Hepatocyte (in vitro differentiated cells): Measurements from ENCODE around the gene S100A7. TPM values are rescaled to one million over a fixed set of nuclear protein-coding genes. Genes with fewer than 3 reads are reported as not detected.

Experiments used
- DNase-seq: peaks from one replicate; pipeline ENCODE4 v3.0.0-alpha.2; 2016; ENCODE audit warnings: low spot score
- H2AFZ ChIP-seq: fragments of 200-600 bp; sonication (generic); 2 replicates; pipeline ENCODE4 v1.6.0; 2016; ENCODE audit warnings: antibody characterized with exemption, mild to moderate bottlenecking
- H3K27ac ChIP-seq: fragments of 200-600 bp; sonication (generic); 2 replicates; pipeline ENCODE4 v1.5.1; 2016; ENCODE audit warnings: mild to moderate bottlenecking
- H3K27me3 ChIP-seq: fragments of 200-600 bp; sonication (generic); 2 replicates; pipeline ENCODE4 v1.6.1; 2016
- H3K36me3 ChIP-seq: fragments of 200-600 bp; sonication (generic); replicated peaks from 2 replicates; pipeline ENCODE4 v1.5.1; 2016; ENCODE audit warnings: low read depth; ENCODE audit not compliant: insufficient read depth
- H3K4me1 ChIP-seq: fragments of 200-600 bp; sonication (generic); 2 replicates; pipeline ENCODE4 v1.5.1; 2016; ENCODE audit warnings: mild to moderate bottlenecking, moderate library complexity; ENCODE audit not compliant: insufficient read depth
- H3K4me2 ChIP-seq: fragments of 200-600 bp; sonication (generic); 2 replicates; pipeline ENCODE4 v1.6.0; 2016
- H3K4me3 ChIP-seq: fragments of 200-600 bp; sonication (generic); 2 replicates; pipeline ENCODE4 v1.5.1; 2016; ENCODE audit warnings: mild to moderate bottlenecking
- H3K79me2 ChIP-seq: fragments of 200-600 bp; sonication (generic); 2 replicates; pipeline ENCODE4 v1.6.0; 2017; ENCODE audit warnings: mild to moderate bottlenecking
- H3K9me2 ChIP-seq: fragments of 200-600 bp; sonication (generic); replicated peaks from 2 replicates; pipeline ENCODE4 v1.6.0; 2017; ENCODE audit warnings: mild to moderate bottlenecking; ENCODE audit not compliant: insufficient read depth
- H3K9me3 ChIP-seq: fragments of 200-600 bp; sonication (generic); 2 replicates; pipeline ENCODE4 v1.5.1; 2016; ENCODE audit warnings: low read depth, mild to moderate bottlenecking
- H4K20me1 ChIP-seq: fragments of 200-600 bp; sonication (generic); 2 replicates; pipeline ENCODE4 v1.6.0; 2016; ENCODE audit warnings: mild to moderate bottlenecking; ENCODE audit not compliant: insufficient read depth, poor library complexity, severe bottlenecking
- CTCF ChIP-seq: fragments of 200-600 bp; sonication (generic); IDR thresholded peaks from 2 replicates; pipeline ENCODE4 v1.5.1; 2016; ENCODE audit warnings: antibody characterized with exemption, mild to moderate bottlenecking; ENCODE audit not compliant: poor library complexity
- EZH2 ChIP-seq: fragments of 200-600 bp; sonication (generic); IDR thresholded peaks from 2 replicates; pipeline ENCODE4 v1.6.1; 2016; ENCODE audit warnings: antibody characterized with exemption, mild to moderate bottlenecking, borderline replicate concordance
- EZH2phosphoT487 ChIP-seq: fragments of 200-600 bp; sonication (generic); IDR thresholded peaks from one replicate; pipeline ENCODE4 v1.6.1; 2018; ENCODE audit warnings: antibody characterized with exemption, mild to moderate bottlenecking, low read depth, moderate library complexity; ENCODE audit not compliant: unreplicated experiment, severe bottlenecking
- WGBS: methylation state at CpG from one replicate; pipeline ENCODE4 v1.1.6; 2016; ENCODE audit warnings: low lambda C conversion rate; ENCODE audit errors: missing lambda C conversion rate; 5-methylcytosine and 5-hydroxymethylcytosine counted together
- polyA plus RNA-seq: library from polyadenylated mRNA; unstranded; fragments of >200 nt; fragmentation: Nextera tagmentation; extraction: Ambion mirVana; gene quantifications from 2 replicates; pipeline ENCODE4 v1.2.1, GENCODE V29; 2016
- total RNA-seq: library from RNA; depleted of rRNA; stranded (reverse); fragments of >200 nt; gene quantifications from 2 replicates; pipeline ENCODE4 v1.2.3, GENCODE V29; 2014

The S100A7 gene
- total and polyA plus RNA-seq, 2 experiments from 2014 or later = 0.60 to 1.0 TPM

- H3K27me3 ChIP-seq = no peaks in the 10 kb centered on the region
- WGBS = 75% methylated on average over 1 of the region's 1 CpG
- H4K20me1 ChIP-seq = no peaks in the 10 kb centered on the region
- TF ChIP-seq EZH2phosphoT487 (no peak), CTCF (no peak), EZH2 (no peak)
- no peaks in the 10 kb centered on the region for H3K4me1 ChIP-seq
- H3K27ac ChIP-seq = no peak overlapping the region
- H3K9me3 ChIP-seq = no peaks in the 10 kb centered on the region
- H3K79me2 ChIP-seq = no peaks in the 10 kb centered on the region
- H3K9me2 ChIP-seq = no peaks in the 10 kb centered on the region
- no peak overlapping the region for H2AFZ ChIP-seq
- no peak overlapping the region for H3K4me2 ChIP-seq
- H3K36me3 ChIP-seq = no peaks in the 10 kb centered on the region
- no peak overlapping the region for H3K4me3 ChIP-seq
- no peak for DNase-seq
These were observed 12.8 kb downstream of the S100A7 start for GRCh38 chr1:153447498-153448170.

- H3K79me2 ChIP-seq = no peaks in the 10 kb centered on the region
- H3K9me2 ChIP-seq = no peaks in the 10 kb centered on the region
- H3K4me1 ChIP-seq = no peaks in the 10 kb centered on the region
- no peak overlapping the region for H2AFZ ChIP-seq
- H3K4me3 ChIP-seq = no peak overlapping the region
- DNase-seq = no peak
- no peaks in the 10 kb centered on the region for H3K36me3 ChIP-seq
- TF ChIP-seq EZH2phosphoT487 (no peak), CTCF (no peak), EZH2 (no peak)
- H3K27ac ChIP-seq = no peak overlapping the region
- H4K20me1 ChIP-seq = no peaks in the 10 kb centered on the region
- H3K4me2 ChIP-seq = no peak overlapping the region
- H3K9me3 ChIP-seq = no peaks in the 10 kb centered on the region
- H3K27me3 ChIP-seq = no peaks in the 10 kb centered on the region
- WGBS = 64% methylated on average over 5 of the region's 5 CpGs
These were observed 16.4 kb downstream of the S100A7 start for GRCh38 chr1:153444078-153444477.

GRCh38 chr1:153443486-153443885, 17.0 kb downstream of the S100A7 start:
- Histone ChIP-seq H3K27me3 (no peaks in the 10 kb centered on the region), H4K20me1 (no peaks in the 10 kb centered on the region), H3K36me3 (no peaks in the 10 kb centered on the region), H3K4me3 (no peak overlapping the region), H2AFZ (no peak overlapping the region), H3K79me2 (no peaks in the 10 kb centered on the region), H3K9me2 (no peaks in the 10 kb centered on the region), H3K9me3 (no peaks in the 10 kb centered on the region), H3K4me2 (no peak overlapping the region), H3K4me1 (no peaks in the 10 kb centered on the region), H3K27ac (no peak overlapping the region)
- 51% methylated on average over 4 of the region's 4 CpGs for WGBS
- TF ChIP-seq CTCF (no peak), EZH2 (no peak), EZH2phosphoT487 (no peak)
- no peak for DNase-seq

GRCh38 chr1:153441238-153441755, 19.2 kb downstream of the S100A7 start:
- Histone ChIP-seq H3K36me3 (no peaks in the 10 kb centered on the region), H3K27me3 (no peaks in the 10 kb centered on the region), H4K20me1 (no peaks in the 10 kb centered on the region), H3K9me2 (no peaks in the 10 kb centered on the region), H3K4me2 (no peak overlapping the region), H3K9me3 (no peaks in the 10 kb centered on the region), H3K27ac (no peak overlapping the region), H3K79me2 (no peaks in the 10 kb centered on the region), H3K4me1 (no peaks in the 10 kb centered on the region), H3K4me3 (no peak overlapping the region), H2AFZ (no peak overlapping the region)
- DNase-seq = no peak
- no peak for TF ChIP-seq EZH2phosphoT487
- TF ChIP-seq CTCF = no peak
- no peak for TF ChIP-seq EZH2
- WGBS = 77% methylated on average over 9 of the region's 9 CpGs
